Stimulated activated CD8-positive, alpha-beta memory T cell treated with anti-CD3 and anti-CD28 coated beads, Interleukin-12 subunit alpha, Interleukin-12 subunit beta, amount 100 ng/mL, for 24 hours (primary cell): ENCODE data around the gene HLA-DMA.

Experiments used
- DNase-seq: peaks from one replicate; pipeline ENCODE4 v3.0.0-alpha.2; 2020; ENCODE audit errors: extremely low read depth

Gene HLA-DMA

DNA sequence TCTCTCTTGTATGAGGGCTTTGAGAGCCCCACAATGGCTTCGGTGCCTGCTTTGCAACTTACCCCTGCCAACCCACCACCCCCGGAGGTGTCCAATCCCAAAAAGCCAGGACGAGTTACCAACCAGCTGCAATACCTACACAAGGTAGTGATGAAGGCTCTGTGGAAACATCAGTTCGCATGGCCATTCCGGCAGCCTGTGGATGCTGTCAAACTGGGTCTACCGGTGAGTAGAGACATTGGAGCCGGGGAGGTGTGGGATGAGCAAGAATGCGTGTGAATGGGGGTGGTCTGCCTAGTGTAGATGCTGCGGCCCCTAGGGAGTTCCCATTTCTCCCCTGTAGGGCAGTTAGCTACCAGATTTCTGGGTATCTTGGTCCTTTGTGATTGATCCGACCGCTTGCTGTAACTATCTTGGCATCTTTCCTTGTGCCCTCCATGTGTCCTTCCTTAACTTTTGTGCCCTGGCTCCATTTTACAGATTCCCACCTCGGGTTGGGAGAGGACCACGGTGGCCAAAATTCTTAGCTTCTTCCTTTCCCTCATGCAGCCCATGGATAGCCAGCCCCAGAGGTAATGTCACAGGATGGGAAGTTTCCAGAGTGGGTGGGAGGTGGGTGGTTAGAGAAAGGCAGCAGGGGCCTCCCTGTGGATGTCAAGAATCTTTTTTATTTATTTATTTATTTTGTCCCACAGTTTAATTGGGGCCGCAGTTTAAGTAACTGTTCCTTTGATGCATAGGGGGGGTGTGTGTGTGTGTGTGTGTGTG lies 21.8 kb upstream of the HLA-DMA start:
- no peak for DNase-seq

DNA sequence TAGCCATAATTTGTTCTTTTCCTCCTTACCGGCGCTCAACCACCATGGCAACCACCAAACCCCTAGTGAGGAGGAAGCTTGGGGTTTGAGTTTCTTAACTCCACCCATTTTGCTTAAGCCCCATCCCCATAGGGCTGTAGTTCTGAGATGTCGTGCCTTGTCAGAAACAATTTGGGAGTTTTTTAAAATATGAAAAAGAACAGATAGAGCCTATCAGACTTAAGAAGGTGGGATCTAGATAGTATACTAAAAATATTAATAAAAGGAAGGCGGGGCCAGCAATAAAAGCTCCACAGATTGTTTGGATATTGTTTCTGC lies 21.1 kb upstream of the HLA-DMA start:
- no peak for DNase-seq

DNA sequence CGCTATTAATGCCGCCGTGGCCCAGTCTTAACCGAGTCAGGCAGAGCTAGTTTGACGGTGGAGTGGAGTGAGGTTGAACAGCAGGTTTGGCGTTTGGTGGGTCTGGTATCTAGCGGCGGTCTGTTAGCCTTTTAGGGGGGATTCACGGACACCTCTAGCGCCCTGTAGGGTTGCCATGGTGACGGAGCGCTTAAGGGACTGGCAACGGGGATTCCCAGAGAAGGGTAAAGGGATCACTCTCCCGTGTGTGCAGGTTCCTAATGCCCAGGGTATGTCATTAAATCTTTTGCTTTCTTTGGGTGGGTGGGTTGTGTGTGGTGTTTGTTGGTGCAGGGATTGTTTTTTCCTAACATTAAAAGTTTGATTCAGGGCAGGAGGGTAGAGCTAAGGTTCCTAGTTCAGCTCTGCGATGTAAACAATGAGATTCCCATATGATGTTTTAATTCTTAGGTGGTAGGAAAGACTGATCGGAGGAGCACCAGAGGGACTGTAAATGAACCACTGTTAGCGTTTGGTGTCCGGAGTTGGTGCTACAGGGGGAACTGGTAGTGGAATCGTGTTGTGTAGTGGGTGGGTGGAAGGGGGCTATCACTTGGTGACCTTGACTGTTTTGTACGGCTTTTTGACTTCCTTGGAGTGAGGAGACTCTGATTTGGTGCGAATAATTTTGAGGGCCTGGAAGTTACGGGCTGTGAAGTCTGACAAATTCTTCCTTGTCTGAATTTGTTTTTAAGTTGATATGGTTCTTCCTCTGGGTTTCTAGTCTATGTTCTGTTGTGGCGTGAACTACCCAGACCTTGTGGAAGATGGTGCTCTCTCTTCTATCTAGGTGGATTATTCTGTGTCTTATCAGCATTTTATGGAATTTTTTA lies 20.5 kb upstream of the HLA-DMA start:
- DNase-seq: no peak

DNA sequence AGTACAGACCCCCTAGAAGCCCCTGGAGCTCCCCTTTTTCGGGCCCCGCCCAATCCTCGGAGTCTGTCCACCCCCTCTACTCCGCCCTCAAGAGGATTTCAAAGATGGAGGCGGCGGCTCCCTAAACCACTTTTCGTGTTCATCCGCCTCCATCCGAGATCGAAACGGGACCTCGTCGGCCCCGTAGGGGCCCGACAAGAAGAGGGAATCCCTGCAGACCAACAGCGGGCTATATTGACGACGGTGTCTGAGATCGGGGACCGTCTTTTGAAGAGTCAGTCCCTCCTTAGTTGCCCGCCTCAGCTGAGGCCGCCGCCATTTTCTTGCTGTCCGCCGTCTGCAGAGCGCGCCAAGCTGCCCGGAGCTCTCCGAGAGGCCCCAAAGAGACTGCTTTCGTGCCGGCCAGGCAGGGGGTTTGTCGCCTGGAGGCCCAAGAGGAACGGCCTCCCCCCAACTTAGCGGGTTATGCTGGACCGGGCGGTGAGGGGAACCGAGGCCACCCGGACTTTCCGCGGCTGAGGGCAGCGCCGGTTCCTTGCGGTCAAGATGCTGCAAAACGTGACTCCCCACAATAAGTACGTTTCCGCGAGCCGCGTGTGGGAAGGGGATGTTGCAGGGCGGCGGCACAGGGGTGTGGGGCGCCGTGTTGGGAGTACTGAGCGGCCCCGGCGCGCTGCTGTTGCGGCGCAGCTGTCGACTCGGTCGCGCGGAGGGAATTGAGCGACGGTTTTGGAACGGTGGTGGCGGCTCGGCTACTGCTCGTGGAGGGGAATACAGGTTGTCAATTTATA lies 19.7 kb upstream of the HLA-DMA start:
- DNase-seq: no peak

DNA sequence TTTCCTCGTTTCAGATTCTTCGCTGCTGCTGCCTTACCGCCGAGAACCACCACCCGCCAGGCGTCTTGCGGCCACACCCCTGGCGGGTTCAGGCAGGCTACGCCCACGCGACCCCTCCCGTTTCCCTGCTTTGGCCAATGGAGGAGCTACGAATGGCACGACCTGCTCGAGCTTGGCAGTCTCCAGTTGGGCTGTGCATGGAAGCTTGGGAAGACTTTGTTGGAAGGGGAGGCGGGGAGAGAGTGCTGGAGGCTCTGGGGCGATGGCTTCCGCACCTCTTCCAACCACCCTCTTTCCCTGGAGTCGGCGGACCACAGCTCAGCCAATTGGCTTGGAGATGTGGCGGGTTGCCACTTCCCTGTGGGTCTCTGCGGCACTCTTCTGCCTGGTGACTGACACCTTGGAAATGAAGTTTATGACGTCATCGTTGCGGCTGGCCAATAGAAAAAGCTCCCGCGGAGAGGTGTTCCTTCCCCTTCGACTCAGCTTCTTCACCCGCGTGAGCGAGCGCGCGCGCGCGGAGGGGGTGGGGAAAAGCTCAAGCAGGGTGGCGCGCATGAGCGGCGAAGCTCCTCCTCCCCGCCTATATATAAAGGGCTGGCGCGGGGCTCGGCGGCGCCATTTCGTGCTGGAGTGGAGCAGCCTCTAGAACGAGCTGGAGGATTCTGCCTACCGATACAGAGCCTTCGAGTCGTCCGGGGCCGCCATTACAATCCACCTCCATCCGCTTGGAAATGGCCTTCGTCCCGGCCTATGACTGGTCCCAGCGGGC lies 18.9 kb upstream of the HLA-DMA start:
- DNase-seq: peak; percentile 99

DNA sequence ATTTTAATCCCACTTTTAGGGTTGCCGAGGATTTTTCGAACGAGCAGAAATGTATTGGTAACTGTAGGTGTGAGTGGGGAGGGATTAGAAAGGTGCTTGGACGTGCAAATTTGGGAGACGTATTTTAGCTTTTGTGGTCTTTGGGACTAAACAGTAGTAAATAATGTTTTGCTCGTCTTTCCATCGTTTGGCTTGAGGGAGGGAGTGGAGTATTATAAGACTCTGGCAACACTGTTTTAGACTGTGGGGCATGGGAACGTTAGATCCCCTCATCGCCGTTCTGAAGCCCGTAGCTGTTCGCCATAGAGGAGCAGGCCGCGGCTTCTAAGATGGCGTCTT lies 18.3 kb upstream of the HLA-DMA start:
- no peak for DNase-seq

DNA sequence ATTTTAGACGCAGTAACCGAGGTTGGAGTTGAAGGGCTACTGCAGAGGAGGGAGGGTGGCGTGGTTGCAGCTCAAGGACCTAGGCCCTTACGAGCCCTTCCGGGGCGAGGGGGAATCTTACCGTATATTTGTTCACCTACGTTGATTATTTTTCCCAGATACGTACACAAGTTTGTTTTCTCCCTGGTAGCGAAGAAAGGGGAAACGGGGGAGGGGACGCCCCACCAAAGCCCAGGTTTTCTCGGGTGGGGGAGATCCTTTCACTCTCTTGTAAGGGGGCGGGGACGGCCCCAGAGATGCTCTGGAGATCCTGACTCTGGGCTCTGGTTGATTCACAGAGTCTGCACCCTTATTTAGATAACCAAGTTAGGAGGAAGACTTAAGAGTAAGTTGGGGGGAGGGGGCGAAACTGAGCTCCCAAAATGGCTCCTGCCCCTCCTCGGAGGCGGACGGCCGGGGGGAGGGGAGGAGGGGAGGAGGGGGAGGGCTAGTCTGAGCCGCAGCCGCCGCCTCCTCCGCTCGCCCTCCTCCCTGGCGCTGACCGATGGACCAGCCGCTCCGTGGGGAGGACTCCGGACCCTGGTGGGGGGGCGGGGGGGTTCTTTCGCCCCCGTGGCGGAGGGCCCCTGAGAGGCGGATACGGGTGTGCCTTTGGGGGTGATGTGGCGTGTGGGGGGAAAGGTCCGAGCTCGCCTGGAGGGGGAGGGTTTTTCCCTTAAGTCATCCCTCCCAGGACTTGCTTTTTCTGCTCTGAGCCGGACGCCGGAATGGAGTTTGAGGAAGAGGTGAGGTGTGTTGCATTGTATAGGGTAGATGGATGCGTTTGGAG lies 17.7 kb upstream of the HLA-DMA start:
- peak; percentile 73 for DNase-seq

DNA sequence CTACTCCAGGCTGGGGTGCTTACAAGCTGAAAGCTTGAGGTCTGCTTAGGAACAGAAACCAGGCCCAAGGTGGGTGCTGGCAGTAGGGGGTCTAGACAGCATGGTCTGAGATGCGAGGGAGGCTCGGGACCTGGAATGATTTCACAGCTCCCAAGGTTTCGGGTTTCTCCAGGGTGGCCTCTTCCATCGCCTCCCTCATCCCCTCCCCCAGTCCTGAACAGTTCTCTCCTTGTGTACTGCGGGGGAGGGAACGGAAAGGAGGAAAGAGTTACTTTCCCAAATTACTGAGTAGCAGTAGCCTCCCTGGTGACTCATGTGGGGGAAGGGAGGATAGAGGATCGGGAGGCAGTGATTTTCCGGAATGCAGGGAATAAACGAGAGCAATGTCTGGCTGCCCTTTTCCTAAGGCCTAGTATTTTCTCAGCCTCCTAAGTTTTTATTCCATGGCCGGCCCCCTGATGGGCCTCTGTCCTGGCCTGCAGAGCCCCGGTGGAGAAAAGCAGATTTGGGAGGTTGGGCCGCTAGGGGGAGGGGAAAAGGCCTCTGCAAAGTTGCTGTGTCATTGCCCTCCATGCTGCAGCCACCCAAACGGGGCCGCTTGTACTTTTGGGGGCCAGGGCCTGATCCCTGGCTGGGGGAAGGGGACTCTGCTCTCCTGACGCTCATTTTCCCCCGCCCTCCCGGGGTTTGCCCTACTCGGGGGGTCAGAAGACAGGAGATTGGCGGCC lies 17.0 kb upstream of the HLA-DMA start:
- no peak for DNase-seq

DNA sequence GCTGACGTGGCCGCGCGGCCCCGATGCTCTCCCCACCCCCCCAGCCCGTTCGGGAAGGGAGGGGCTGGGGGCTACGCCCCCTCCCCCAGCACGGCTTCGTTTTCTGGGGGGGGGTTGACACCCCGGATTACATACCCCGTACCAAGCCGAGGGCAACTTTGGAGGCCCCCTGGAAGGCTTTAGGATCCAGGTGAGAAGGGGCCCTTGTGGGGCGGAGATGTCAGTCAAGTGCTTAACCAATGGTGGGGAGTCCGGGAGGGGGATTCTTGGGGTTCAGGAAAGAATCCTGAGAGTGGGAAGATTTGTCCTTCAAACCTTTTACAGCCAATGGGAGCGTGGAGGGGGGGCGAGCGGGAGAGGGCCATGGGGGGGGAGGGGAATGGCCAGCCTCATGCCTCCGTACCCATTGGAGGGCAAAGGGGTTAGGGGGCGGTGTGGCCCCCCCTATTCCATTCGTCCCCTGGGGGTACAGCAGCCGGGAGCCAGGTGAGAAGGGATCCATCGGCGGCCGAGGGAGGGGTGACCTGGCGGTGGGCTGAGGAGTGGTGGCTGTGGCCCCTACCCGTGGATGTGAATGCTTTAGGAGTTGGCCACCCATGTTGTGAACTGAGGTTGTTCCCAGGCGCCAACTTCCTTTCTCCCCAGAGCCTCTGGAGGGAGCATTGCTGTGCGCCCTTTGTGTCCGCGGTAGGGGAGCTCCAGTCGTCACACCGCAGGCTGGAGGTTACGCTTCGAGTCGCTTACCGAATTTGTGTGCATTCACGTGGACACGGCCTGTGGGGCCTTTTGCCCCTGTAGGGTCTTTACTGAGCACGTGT lies 16.2 kb upstream of the HLA-DMA start:
- no peak for DNase-seq

DNA sequence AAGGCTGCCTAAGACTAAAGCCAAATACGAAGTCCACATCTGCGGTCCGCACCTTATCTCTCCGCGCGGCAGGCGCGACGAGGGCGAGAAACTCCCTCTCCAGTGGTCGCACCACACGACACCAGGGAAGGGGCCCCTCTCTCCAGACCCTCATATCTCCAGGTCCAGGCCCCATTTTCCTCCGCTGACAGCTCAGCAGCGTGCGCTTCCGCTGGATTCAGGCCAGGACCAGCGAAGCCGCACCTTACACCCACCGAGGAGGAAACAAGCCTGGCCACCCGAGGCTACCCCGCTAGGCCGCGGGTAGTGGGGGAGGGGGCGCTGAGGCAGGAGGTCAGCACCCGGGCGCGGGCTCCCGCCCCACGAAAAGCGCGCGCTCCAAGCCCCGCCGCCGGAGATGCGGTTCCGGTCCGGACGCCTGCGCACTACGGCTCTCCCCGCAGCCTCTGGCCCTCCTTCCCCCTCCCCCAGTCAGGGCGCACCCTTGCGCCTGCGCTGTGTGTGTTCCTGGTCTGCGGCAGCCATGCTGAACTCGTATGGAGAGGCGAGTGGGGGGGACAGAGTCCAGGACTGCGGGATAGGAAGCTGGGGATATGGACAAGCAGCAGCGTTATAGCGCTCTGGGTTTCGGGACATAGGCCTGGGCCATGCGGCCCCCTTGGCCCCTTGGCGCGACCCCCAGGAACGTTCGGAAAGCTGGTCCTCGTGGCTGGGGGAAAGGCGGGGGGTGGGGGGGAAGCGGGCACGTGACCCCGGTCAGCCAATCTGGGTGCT lies 15.4 kb upstream of the HLA-DMA start, which contains the start of gene BRD2:
Gene BRD2, plus strand, starts transcription at position 502 of the 774 bp plus-strand sequence. CDS start 4,305 bp downstream, outside the sequence.
- DNase-seq: peak; percentile 93

DNA sequence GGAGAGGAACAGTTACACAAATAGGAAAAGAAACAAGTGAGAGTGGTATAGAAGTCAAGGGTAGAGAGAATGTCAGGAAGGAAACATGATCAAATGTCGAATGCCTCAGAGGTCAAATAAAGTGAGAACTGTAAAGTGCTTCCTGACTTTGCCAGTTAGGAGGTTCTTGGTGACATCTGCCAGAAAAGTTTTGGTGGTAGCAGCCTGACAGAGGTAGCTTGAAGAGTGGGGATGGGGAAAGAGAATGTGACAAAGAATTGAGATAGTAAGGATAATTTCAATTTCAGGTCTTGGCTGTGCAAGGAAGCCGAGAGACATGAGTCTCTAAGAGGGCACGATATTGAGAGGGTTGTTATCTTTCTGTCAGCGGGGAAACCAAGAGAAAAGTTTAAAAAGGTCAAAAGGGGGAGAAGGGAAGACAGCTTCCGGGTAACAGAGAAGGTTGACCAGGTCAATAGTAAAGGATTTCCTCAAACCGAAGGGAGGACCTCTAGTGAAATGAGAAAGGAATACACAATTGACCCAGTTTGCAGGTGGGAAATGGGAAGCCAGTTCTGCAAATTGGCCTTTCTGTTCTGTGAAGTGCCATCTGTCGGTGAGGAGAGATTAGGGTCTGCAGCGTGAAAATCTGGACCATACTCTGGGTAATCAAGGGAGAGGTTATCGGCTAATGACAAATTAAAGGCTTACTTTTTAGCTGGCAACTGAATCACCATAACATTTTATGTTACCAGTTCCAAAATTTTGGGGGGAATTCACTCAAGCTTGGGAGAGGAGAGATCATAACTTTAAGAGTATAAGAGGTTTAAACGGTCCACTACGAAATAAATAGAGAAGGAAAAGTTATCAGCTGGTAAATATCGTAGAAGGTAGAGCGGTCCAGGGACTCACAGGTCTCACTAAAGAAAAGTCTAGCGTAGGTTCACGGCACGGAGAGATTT lies 14.5 kb upstream of the HLA-DMA start:
- DNase-seq: no peak

DNA sequence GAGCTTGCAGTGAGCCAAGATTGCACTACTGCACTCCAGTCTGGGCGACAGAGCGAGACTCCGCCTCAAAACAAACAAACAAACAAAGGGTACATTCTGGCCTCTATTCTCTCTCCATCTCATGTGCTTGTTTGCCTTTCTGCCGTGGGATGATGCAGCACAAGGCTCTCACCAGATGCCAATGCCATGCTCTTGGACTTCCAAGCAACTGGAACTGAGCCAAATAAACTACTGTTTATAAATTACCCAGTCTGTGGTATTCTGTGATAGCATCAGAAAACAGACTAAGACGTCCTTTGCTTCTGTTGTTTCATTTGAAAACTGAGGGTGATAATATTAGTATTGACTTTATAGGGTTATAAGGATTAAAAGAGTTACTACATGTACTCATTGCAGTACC lies 11.9 kb upstream of the HLA-DMA start:
- DNase-seq: no peak

DNA sequence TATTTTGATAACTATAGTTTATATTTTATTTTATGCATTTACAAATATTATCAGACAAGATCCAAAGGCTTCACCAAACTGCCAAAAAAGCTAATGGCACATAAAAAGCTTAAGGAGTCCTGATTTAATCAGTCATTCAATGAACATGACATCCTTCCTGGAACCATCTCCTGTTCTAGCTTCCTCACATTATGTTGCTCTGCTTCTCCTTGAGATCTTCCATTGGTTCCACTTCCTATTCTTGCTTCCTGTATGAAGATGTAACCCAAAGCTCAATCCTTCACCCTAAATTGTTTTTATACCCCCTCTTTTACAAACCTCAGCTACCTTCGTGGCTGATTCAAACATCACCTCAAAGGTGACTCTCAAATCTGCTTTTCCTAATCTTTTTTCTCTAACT lies 11.0 kb upstream of the HLA-DMA start:
- DNase-seq: no peak

DNA sequence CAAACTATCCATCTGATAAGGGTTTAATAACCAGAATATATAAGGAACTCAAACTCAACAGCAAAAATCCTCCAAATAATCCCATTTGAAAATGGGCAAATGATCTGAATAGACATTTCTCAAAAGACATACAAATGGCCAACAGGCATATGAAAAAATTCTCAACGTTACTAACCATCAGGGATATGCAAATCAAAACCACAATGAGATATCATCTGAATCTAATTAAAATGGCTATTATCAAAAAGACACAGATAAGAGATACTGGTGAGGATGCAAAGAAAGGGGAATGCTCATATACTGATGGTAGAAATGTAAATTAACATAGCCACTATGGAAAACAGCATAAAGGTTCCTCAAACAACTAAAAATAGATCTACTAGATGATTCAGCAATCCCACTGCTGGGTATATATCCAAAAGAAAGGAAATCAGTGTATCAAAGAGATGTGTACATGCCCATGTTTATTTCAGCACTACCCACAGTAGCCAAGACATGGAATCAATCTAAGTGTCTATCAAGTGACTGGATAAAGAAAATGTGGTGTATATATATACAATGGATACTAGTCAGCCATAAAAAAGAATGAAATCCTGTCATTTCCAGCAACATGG lies 9.4 kb upstream of the HLA-DMA start:
- DNase-seq: no peak

DNA sequence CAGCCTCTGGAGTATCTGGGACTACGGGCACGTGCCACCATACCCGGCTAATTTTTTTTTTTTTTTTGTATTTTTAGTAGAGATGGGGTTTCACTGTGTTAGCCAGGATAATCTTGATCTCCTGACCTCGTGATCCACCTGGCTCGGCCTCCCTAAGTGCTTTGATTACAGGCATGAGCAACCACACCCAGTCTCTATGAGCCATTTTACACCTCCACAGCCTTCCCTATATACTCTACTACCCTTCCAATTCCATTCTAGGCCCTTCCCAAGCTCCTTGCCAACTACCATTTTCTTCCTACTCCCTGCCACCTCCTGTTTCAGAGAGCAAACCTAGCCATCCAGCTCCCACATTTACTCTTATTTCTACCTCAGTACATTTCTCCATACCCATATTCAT lies 7.7 kb upstream of the HLA-DMA start:
- no peak for DNase-seq

DNA sequence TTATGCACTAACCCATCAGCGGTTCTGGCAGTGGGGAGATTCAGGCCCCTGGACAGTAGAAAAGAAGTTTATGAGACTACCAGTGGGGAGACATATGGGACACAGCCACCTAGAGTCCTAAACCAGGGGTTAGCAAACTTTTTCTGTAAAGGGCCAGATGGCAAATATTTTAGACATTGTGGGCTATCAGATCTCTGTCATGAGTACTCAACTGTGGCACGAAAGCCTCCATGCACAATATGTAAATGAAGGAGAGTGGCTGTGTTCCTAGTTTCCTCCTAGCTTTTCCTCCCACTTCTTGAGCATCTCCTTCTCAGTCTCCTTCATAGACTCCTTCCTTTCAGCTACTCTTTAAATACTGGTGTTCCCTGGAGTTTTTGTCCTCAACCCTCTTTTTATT lies 3.3 kb upstream of the HLA-DMA start:
- DNase-seq: no peak
